HG02943 (cell line): Measurements from ENCODE around the gene EXOSC2.

Experiments
- ATAC-seq: cut with Tn5 transposase; IDR thresholded peaks from one replicate; pipeline ENCODE4 v1.9.1; 2021; ENCODE audit warnings: mild to moderate bottlenecking, low read depth, moderate library complexity; ENCODE audit not compliant: unreplicated experiment

The EXOSC2 gene

DNA sequence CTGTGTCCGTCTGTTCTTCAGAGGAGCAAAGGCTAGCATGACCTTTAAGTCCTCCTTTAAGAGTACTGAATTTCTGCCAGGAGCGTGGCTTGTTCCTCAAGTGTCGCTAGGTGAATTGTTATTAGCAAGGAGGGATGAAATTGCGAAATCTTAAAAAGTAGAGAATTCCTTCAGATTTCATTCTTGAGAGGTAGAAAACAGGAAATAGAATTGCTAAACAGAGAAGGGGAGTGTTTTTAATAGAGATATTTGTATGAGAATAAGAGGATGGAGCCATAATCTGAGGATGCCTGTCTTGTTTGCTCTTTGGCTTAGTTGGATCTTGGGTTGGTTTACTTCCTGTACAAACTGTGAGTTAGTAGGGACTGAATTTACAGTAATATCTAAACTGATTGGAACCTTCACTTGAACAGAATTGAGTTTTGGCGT, 39.2 kb downstream of the EXOSC2 start:
- no peak for ATAC-seq

DNA sequence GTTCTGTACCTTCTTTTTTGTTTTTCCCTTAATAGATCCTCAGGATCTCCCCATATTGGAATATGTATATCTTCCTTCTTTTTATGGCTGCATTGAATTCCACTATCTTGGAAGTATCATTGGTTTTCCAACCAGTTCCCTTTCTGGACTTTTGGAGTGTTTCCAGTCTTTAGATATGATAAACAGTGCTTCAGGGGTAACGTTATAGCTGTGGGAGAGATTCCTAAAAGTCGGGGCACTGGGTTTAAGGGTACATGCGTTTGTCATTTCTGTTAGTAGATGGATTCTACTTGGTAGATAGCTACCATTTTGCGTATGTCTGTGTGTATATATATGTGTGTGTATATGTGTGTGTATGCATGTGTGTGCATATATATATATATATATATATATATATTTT, 42.0 kb downstream of the EXOSC2 start:
- no peak for ATAC-seq

DNA sequence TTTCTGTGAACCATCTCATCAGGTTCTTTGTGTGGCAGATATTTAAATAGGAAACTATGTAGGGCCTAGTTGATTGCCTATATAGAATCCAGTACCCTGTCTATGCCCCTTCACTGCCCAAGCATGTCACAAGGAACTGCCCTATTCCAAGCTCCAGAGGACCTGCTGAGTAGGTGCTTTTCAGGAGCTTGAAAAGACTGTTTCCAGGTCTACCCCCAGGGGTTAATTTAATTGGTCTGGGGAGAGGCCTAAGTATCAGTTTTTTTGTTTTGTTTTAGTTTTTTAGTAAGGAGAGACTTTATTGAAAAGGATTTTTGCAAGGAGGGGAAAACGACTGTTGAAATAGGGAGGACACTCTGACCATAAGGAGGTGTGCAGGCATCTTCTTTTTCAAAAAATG, 43.3 kb downstream of the EXOSC2 start:
- ATAC-seq, result no peak

DNA sequence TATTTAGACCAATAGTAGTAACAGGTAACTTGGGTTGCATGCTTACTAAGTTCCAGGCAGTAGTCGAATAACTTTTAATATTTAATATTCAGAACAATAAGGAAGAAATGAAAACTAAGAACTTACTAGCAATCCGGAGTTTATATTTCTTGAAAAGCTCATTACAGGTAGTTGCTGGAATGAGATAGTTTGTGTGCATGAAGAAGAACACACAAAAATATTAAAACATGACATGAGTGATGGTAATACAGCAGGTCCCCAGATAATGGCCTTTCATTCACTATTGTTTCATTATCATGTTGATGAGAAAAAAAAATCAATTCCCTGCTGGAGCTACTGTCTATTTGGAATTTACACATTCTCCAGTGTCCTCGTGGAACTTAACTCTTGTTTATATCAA, 44.7 kb downstream of the EXOSC2 start:
- ATAC-seq, result no peak

DNA sequence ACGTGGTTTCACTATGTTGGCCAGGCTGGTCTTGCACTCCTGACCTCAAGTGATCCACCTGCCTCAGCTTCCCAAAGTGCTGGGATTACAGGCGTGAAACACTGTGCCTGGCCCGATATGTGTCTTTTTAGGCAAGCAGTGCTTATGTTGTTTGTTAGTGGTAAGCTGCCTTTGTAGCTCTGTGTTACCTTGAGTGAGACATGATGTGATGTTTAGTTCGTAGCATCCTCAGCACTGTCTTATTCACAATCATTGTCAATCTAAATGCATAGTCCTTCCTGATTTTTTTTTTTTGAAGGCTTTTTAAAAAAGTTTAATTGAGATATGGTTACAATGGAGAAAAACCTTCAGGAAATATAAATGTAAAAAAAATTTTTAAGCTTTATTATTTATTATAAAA, 45.5 kb downstream of the EXOSC2 start:
- ATAC-seq, result no peak

DNA sequence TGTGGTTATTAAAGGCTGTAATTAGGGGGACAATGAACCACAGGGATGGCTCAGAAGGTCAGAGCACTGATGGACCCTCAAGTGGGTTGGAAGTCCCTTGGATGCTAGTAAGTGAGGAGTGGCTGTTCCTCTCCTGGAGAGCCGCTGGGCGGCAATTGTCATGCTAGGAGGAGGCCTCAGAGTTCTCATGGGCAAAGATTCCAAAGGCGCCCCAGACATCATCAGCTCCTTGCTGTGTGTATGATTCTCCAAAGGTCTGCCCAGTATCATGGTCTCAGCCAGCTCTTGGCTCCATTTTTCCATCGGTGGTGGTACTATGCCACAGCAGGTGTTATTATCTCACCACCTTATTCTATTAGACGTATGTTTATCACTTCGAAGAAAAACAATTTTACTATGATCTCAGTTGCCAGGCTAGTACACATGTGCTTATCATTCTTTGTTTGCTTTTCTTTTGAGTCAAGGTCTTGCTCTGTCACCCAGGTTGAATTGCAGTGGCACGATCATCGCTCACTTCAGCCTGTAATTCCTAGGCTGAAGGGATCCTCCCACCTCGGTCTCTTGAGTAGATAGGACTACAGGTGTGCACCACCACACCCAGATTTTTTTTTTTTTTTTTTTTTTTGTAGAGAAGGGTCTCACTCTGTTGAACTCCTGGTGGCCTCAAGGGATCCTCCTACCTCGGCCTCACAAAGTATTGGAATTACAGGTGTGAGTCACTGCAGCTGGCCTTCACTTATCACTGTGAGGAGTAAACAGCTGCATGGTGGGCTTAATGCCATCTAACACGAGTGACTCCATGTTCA, 46.8 kb downstream of the EXOSC2 start:
- no peak for ATAC-seq

DNA sequence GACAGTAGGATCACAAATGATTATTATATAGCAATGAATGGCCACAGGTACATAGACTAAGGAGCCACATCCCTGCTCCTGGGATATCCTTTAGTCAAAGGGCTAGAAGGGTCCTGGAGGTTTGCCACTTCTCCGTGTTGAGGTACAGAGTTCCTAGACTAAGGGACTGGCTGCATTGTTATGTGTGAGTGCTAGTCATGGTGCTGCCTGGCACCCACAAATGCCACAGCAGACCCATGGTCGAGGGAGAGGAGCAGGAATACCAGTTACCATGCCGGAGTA, 47.4 kb downstream of the EXOSC2 start:
- ATAC-seq, result no peak

DNA sequence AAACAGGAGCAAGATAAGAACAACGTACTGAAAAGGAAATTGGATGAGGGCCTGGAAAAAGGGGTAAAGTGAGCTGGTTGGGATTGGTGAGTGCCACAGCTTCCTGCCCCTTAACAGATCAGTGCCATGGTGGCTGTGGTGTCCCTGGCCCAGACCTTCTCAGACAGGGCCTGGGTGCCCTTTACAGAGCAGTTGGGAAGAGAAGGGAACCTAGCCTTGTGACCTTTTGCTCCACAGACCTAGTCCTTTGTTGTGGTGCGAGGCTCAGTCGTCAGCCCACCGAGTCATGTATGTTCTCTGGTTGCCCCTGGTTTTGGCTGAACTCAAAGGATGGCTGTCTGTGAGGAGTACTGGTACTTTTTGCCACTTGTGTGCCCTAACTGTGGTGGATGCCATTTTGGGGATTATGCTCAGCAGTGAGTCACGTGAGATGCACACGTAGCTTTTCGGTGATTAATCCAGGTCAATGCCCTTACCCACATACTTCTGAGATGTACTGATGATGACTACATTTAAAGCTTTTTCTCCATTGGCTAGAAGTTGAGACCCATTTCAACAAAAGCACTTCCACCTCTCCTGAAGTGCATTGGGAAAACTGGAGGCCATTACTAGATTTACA, 48.4 kb downstream of the EXOSC2 start:
- no peak for ATAC-seq

DNA sequence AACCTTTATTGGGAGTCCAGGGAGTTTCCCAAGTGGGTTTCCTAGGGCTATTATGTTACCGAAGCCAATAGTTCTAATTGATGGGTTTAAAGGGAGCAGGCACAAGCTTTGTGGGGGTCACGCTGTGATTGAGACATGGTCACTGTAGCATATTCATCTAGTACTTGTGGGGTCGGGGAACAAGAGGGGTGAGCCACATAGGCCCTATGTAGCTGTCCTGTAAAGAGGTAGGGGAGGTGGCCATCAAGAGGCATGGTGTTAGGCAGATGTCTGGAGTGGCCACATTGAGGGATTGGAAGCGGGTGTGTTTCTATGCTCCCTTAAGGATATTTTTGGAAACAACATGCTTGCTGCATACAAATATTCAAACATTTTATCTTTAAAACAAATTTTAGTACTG, 50.1 kb downstream of the EXOSC2 start:
- ATAC-seq, result no peak

DNA sequence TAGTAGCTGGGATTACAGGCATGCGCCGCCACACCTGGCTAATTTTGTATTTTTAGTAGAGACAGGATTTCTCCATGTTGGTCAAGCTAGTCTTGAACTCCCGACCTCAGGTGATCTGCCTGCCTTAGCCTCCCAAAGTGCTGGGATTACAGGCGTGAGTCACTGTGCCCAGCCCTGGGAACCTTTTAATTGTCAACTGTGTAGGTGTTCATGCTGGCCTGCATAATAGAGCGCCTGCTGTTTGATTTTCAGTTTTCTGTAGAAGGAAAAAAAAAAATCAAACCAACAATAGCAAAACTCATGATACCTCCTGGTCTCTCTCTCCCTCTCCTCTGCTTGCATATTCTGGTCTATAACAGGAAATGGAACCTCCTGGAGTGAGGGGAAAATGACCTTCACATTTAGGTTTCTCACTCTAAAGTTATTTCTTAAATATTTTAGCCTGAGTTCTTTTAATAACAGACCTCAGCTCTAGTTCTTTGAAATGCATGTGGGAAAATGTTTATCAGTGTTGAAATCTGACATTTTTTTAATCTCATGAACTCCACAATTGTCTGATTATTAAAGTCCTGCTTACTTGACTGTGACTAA, 51.7 kb downstream of the EXOSC2 start:
- ATAC-seq, result no peak

DNA sequence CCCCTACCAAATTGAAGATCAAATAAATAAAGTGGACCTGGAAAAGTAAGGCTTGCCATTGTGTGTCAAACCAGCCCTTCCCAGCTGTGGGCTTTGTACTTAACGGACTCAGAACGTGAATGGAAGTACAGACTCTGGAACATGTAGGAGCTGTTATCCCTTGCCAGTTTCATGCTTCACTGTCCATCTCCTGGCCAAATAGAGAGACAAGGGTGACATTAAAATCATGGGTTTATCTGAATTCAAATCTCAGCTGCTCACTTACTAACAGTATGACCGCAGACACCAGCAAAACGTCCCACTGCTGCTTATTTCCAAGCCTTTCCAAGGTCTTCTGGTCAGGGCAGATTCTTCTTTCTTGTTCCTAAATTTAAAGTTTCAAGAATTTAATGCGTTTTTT, 52.2 kb downstream of the EXOSC2 start:
- ATAC-seq, result no peak

DNA sequence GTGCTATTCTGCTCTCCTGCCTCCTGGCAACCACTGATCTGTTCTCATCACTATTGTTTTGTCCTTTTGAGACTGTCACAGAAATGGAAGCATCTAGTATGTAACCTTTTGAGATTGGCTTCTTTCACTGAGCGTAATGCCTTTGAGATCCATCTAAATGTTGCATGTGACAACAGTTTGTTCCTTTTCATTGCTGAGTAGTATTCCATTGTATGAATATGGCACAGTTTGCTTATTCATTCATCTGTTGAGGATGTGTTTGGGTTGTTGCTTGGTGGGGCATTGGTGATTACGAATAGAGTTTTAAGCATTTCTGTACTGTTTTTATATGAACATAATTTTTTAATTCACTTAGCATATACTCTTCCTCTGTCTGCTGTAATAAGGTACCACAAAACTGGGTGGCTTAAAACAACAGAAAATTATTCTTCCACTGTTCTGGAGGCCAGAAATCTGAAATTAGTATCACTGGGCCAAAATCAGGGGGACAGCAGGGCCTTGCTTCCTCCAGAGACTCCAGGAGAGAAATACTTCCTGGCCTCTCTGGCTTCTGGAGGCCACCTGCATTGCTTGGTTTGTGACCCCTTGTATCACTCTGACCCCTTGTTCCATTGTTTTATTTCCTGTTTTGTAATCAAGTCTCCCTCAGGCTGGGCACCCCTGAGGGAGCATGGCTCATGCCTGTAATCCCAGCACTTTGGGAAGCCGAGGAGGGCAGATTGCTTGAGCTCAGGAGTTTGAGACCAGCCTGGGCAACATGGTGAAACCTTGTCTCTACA, 53.0 kb downstream of the EXOSC2 start:
- no peak for ATAC-seq

DNA sequence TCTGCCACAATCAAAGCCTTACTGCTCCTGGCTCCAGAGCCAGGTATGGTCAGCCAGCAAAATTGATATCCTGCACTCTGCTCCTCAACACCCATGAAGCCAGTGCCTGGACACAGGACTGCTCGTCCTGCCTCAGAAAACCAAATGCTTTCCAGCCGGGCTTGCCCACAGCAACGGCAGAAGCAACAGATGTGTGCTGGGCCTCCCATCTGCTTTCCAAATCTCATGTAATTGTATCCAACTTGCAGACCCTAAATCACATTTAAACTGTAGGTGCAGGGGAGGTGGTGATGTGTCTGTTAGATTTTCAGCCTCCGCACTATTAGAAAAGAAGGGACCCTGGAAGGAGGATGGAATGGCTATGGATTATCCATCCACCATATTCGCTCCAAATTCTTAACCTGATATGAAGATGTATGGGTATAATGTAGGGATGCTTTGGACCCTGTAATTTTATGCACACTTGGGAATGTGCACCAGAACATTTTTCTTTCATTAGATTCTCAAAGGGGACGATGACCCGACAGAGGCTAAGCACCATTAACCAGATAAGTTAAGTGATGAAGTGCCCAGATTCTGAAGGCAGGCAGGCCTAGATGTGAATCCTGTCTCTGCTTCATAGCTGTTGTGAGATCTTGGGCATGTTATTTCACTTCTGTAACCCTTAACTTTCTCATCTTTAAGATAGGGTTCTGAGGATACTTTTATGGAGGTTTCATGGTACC, 58.2 kb downstream of the EXOSC2 start:
- no peak for ATAC-seq
